Epidermal melanocyte (primary cell): Measurements from ENCODE around the gene NINJ2.
"Not testable (repeated sequence)": the region's sequence is repeated elsewhere in the genome, so short reads cannot be mapped to it uniquely, and the experiment has no call there.

Experiments
- DNase-seq: peaks from one replicate; pipeline ENCODE4 v3.0.0; 2011; ENCODE audit warnings: low spot score; ENCODE audit not compliant: insufficient read length

Gene NINJ2

GRCh38 chr12:587132-588023 lies 75.9 kb downstream of the NINJ2 start:
- no peak for DNase-seq

- no peak for DNase-seq
Measured at GRCh38 chr12:586318-587071, 76.8 kb downstream of the NINJ2 start.

- no peak for DNase-seq
Measured at GRCh38 chr12:585062-586061, 77.9 kb downstream of the NINJ2 start.

GRCh38 chr12:583251-583869 lies 79.9 kb downstream of the NINJ2 start:
- DNase-seq = no peak

- no peak for DNase-seq
Measured at GRCh38 chr12:581746-582145, 81.5 kb downstream of the NINJ2 start.

- DNase-seq = no peak
Measured at GRCh38 chr12:581321-581720, 81.9 kb downstream of the NINJ2 start.

GRCh38 chr12:580813-581212 lies 82.4 kb downstream of the NINJ2 start:
- no peak for DNase-seq

GRCh38 chr12:579420-580110 lies 83.7 kb downstream of the NINJ2 start:
- DNase-seq = no peak

GRCh38 chr12:578748-579419 lies 84.4 kb downstream of the NINJ2 start:
- DNase-seq = no peak

GRCh38 chr12:577994-578747 lies 85.1 kb downstream of the NINJ2 start:
- not testable (repeated sequence) for DNase-seq

- no peak for DNase-seq
Measured at GRCh38 chr12:576615-577110, 86.6 kb downstream of the NINJ2 start.

GRCh38 chr12:575948-576614 lies 87.2 kb downstream of the NINJ2 start:
- DNase-seq = peak; percentile 80

- DNase-seq = no peak
Measured at GRCh38 chr12:575129-575502, 88.1 kb downstream of the NINJ2 start.

GRCh38 chr12:574475-575128 lies 88.6 kb downstream of the NINJ2 start:
- no peak for DNase-seq

- no peak for DNase-seq
Measured at GRCh38 chr12:573232-573631, 90.0 kb downstream of the NINJ2 start.

- DNase-seq = no peak
Measured at GRCh38 chr12:572532-572899, 90.7 kb downstream of the NINJ2 start.

GRCh38 chr12:571795-572531 lies 91.3 kb downstream of the NINJ2 start:
- DNase-seq = no peak
